A204.1 (cell line): ENCODE measurements around the gene SPINT4.
A peak's percentile ranks its signal among the peaks of the same experiment; 100 is the strongest.

ENCODE experiments used
- FAIRE-seq: peaks from 2 replicates; lab custom pipeline; 2012; peaks lifted over from hg19 to GRCh38; lab: Jason Lieb, UNC

The SPINT4 gene

GRCh38 chr20:45765307-45765875 lies 43.2 kb downstream of the SPINT4 start:
- no peak for FAIRE-seq

- FAIRE-seq: no peak
These were observed 43.8 kb downstream of the SPINT4 start for GRCh38 chr20:45765980-45766379.

- FAIRE-seq: no peak
These were observed 46.3 kb downstream of the SPINT4 start for GRCh38 chr20:45768479-45768878.

- FAIRE-seq: peak; percentile 73
These were observed 49.1 kb downstream of the SPINT4 start for GRCh38 chr20:45771182-45771759.

- FAIRE-seq: no peak
These were observed 50.5 kb downstream of the SPINT4 start for GRCh38 chr20:45772693-45773092.

GRCh38 chr20:45774945-45775344 lies 52.8 kb downstream of the SPINT4 start:
- no peak for FAIRE-seq

GRCh38 chr20:45775411-45775810 lies 53.3 kb downstream of the SPINT4 start:
- no peak for FAIRE-seq
